Mucosa of rectum (tissue), 2 donors: Measurements from ENCODE around the gene SLC2A14.
"Not testable (repeated sequence)": the region's sequence is repeated elsewhere in the genome, so short reads cannot be mapped to it uniquely, and the experiment has no call there.

Experiments used
- H3K27ac ChIP-seq, 2 donors: one replicate each; pipeline ENCODE4 v1.7.0; 2013; ENCODE audit warnings: inconsistent platforms in 2 of 2, low read depth in 2 of 2, low read length in 2 of 2
- H3K27me3 ChIP-seq, 2 donors: one replicate each; pipeline ENCODE4 v1.7.0; 2013; ENCODE audit warnings: low read length in 2 of 2; ENCODE audit not compliant: control insufficient read depth in 2 of 2, insufficient read depth in 2 of 2
- H3K36me3 ChIP-seq, 2 donors: one replicate each; pipeline ENCODE4 v1.7.0; 2013; ENCODE audit warnings: low read length in 2 of 2; ENCODE audit not compliant: control insufficient read depth in 2 of 2, insufficient read depth in 2 of 2
- H3K4me1 ChIP-seq, 2 donors: one replicate each; pipeline ENCODE4 v1.7.0; 2013; ENCODE audit warnings: low read length in 2 of 2, mild to moderate bottlenecking in 1 of 2; ENCODE audit not compliant: control insufficient read depth in 2 of 2, insufficient read depth in 2 of 2
- H3K4me3 ChIP-seq, 2 donors: one replicate each; pipeline ENCODE4 v1.7.0; 2013; ENCODE audit warnings: low read length in 2 of 2
- H3K9ac ChIP-seq, 2 donors: one replicate each; pipeline ENCODE4 v1.7.0; 2013; ENCODE audit warnings: low read length in 2 of 2, low read depth in 1 of 2, mild to moderate bottlenecking in 1 of 2
- H3K9me3 ChIP-seq, 2 donors: one replicate each; pipeline ENCODE4 v1.7.0; 2013; ENCODE audit warnings: low read length in 2 of 2; ENCODE audit not compliant: control insufficient read depth in 2 of 2
- donor health status: healthy.
- donor health status: Normal muscosa, but diverticular disease.

Gene SLC2A14

GRCh38 chr12:7850099-7850498, 22.6 kb downstream of the SLC2A14 start:
- not testable (repeated sequence) for H3K27me3 ChIP-seq, H3K4me1 ChIP-seq, H3K36me3 ChIP-seq, H3K9me3 ChIP-seq, H3K4me3 ChIP-seq, H3K9ac ChIP-seq, H3K27ac ChIP-seq

- not testable (repeated sequence) for H3K27me3 ChIP-seq, H3K4me1 ChIP-seq, H3K4me3 ChIP-seq
Measured at GRCh38 chr12:7848098-7848422, 24.7 kb downstream of the SLC2A14 start.

DNA sequence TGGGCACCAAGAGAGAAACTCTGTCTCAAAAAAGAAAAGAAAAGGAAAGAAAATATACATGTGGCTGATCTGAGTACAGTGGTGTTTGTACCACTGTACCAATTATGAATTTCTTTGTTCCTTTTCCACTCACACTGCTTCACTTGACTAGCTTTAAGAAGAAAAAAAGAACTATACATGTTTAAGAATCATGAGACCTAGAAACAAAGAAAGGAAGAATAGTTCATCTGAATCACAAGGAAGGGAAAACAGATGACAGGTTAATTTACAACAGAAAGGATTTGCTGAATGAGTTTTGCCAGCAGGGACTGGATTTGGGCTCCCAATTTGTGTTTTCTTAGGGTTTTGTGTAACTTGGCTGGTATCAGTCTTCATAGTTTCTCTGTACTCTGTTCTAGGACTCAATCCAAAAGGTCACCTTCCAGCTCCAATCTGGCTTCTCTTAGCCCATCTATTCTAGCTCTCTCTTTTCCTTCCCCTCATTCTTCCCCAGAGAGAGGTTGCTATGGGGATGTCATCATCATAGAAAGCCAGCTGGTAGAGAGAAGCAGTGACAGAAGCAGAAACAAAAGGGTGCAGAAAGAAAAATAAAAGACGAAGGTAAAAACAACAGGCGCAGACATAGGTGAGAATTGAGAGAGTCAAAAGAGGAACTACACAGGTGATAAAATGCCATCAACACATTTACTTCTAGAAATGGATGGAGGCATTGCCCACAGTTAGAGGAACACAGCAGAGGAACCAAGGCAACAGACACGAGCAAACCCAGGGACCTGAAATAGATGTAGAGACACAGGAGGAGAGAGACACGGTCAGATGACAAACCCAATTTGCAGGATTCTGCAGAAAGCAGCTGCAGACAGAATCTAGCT, 25.3 kb downstream of the SLC2A14 start:
- not testable (repeated sequence) for H3K9ac ChIP-seq, H3K27me3 ChIP-seq, H3K9me3 ChIP-seq, H3K4me1 ChIP-seq, H3K27ac ChIP-seq, H3K36me3 ChIP-seq, H3K4me3 ChIP-seq

More at GRCh38 chr12:7848098-7848422, 24.7 kb downstream of the SLC2A14 start:
- not testable (repeated sequence) for H3K27ac ChIP-seq, H3K36me3 ChIP-seq, H3K9me3 ChIP-seq, H3K9ac ChIP-seq

GRCh38 chr12:7844116-7844515, 28.6 kb downstream of the SLC2A14 start:
- H3K4me1 ChIP-seq, result no peaks in the 10 kb centered on the region
- H3K9ac ChIP-seq, result no peak overlapping the region
- no peaks in the 10 kb centered on the region for H3K36me3 ChIP-seq
- H3K9me3 ChIP-seq, result no peaks in the 10 kb centered on the region
- H3K27ac ChIP-seq, result no peak overlapping the region
- H3K4me3 ChIP-seq, result no peak overlapping the region
- H3K27me3 ChIP-seq, result no peaks in the 10 kb centered on the region

DNA sequence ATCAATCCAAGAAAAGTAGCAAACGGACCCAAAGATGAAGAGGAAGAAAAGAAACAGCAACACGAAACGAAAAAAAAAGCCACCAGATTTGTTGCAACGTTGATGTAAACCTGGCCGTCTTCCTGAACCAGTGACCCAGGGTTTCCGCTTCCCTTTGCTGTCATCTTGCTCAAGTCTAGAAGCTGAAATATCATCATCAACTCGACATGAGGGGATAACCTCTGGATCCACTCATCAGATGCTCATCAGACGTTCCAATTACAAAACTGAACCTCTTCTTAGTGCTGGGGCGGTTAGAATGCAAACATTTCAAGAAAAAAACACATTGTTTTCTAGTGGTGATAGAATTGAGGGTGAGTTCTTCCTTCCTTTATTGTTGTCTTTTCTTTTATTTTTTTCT, 29.1 kb downstream of the SLC2A14 start:
- not testable (repeated sequence) for H3K9me3 ChIP-seq, H3K27ac ChIP-seq, H3K27me3 ChIP-seq, H3K36me3 ChIP-seq, H3K9ac ChIP-seq, H3K4me1 ChIP-seq, H3K4me3 ChIP-seq

DNA sequence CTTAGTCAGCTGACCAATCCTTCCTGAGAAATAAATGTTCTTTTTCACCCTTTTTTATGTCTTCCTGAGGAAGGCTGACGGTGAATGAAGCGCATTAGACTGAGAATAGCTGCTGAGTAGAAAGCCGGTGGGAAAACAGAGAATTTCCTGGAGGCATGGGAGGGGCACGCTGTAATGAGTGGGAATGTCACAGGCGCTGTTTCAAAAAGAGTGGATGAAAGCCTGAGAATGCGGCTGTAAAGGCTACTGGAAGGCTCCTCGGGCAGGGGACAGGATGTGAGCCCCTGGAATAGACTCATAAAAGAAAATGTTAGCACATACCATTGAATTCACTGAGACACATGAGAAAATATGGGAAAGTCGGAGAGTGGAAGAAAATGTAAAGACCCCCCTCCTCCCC, 29.6 kb downstream of the SLC2A14 start:
- H3K36me3 ChIP-seq, H3K27me3 ChIP-seq, H3K4me3 ChIP-seq, H3K9me3 ChIP-seq, H3K9ac ChIP-seq, H3K27ac ChIP-seq, H3K4me1 ChIP-seq: not testable (repeated sequence)

GRCh38 chr12:7842444-7842843, 30.3 kb downstream of the SLC2A14 start:
- H3K9ac ChIP-seq, H3K27me3 ChIP-seq, H3K36me3 ChIP-seq, H3K27ac ChIP-seq, H3K4me3 ChIP-seq, H3K4me1 ChIP-seq, H3K9me3 ChIP-seq: not testable (repeated sequence)

DNA sequence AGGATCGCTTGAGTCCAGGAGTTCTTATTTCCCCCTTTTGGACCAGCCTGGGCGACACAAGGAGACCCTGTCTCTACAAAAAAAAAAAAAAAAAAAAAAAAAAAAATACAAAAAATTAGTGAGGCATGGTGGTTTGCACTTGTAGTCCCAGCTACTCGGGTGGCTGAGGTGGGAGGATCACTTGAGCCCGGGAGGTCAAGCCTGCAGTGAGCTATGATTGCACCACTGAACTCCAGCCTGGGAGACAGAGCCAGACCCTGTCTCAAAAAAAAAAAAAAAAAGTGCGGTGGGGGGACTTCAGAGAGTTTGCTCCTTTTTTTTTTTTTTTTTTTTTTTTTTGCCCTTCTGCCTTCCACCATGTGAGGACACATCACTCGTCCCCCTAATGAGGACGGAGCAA, 32.9 kb downstream of the SLC2A14 start:
- H3K36me3 ChIP-seq, H3K9ac ChIP-seq, H3K9me3 ChIP-seq, H3K4me1 ChIP-seq, H3K27ac ChIP-seq, H3K27me3 ChIP-seq, H3K4me3 ChIP-seq: not testable (repeated sequence)

DNA sequence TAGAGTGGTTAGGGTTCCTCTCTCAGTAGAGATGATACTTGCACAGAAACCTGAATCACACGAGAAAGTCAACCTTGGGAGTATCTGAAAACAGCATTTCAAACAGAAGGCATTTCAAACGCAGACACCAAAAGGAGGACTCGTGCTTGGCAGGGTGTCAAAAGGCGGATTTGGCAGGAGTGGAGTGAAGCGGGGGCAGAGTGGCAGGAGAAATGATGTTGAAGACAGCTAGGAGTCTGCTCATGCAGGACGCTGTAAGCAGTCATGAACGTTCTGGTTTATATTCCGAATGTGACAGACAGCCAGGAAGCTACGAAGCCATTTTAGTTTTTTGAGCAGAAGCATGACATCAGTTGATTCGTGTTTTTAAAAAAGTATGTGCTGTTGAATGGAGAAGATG, 33.5 kb downstream of the SLC2A14 start:
- H3K9me3 ChIP-seq, H3K27ac ChIP-seq, H3K4me1 ChIP-seq, H3K27me3 ChIP-seq, H3K36me3 ChIP-seq, H3K4me3 ChIP-seq, H3K9ac ChIP-seq: not testable (repeated sequence)

DNA sequence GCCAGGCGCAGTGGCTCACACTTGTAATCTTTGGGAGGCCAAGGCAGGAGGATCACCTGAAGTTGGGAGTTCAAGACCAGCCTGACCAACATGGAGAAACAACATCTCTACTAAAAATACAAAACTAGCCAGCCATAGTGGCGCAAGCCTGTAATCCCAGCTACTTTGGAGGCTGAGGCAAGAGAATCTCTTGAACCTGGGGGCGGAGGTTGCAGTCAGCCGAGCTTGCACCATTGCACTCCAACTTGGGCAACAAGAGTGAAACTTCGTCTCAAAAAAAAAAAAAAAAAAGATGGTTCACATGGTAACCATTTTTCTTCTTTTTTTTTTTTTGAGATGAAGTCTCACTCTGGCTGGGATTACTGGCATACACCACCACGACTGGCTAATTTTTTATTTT, 35.3 kb downstream of the SLC2A14 start:
- H3K27me3 ChIP-seq, result no peaks in the 10 kb centered on the region
- H3K27ac ChIP-seq, result no peak overlapping the region
- H3K4me3 ChIP-seq, result no peak overlapping the region
- H3K36me3 ChIP-seq, result no peaks in the 10 kb centered on the region
- no peak overlapping the region for H3K9ac ChIP-seq
- no peaks in the 10 kb centered on the region for H3K4me1 ChIP-seq
- no peaks in the 10 kb centered on the region for H3K9me3 ChIP-seq

DNA sequence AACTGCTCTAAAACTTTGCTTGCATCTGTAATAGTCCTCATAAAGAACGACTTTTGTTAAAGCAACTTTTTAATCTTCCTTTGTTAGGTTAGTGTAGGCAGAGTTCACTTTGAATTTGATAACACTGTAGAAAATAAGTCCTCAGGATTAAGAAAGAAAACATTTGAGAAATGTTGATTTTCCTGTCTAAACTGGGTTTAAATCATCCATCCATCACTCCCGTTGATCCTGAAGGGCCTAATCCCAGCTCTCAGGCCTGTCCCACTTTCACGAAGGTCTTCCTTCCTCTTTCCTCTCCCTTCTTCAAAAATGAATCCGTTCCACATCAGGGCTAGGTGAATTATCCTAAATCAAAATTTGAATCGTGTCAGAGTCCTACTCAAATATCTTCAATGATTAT, 36.9 kb downstream of the SLC2A14 start:
- no peaks in the 10 kb centered on the region for H3K27me3 ChIP-seq
- H3K4me1 ChIP-seq, result no peaks in the 10 kb centered on the region
- H3K27ac ChIP-seq, result no peak overlapping the region
- no peak overlapping the region for H3K4me3 ChIP-seq
- H3K36me3 ChIP-seq, result no peaks in the 10 kb centered on the region
- no peak overlapping the region for H3K9ac ChIP-seq
- H3K9me3 ChIP-seq, result no peaks in the 10 kb centered on the region
